Esophagus squamous epithelium (tissue), 4 donors: Measurements from ENCODE around the gene TSHR.

Experiments
- CTCF ChIP-seq, 6 experiments: fragments of 450-650 bp in 4 of 6; fragments of 200-600 bp in 2 of 6; sonication (generic) in 2 of 6; IDR thresholded peaks; one replicate each; pipeline ENCODE4 v1.5.1; 2016 to 2019; ENCODE audit warnings: antibody characterized with exemption in 6 of 6, mild to moderate bottlenecking in 4 of 6, moderate library complexity in 4 of 6
- POLR2A ChIP-seq, 4 donors: fragments of 450-650 bp; IDR thresholded peaks; one replicate each; pipeline ENCODE4 v1.6.1; 2017; ENCODE audit warnings: antibody characterized with exemption in 4 of 4, mild to moderate bottlenecking in 4 of 4, moderate library complexity in 3 of 4

DNA sequence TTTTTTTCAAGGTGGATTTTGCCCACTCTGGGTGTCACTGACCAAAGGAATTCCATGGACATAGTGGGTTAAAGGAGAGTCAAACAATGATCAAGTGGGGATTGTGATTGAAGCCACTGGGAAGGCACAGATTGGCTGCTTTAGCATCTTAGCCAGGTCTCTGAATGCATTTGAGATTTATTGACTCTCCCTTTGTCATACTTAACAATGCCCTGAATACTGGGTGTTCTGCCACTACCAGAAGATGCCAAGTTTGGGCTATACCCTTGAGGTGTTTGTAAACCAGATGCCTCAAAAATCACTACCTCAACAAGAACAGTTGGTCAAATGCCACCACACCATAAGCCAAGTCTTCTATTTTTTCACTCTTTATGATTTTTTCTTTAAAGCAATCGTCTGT is 150.5 kb downstream of the TSHR start:
- no peak for TF ChIP-seq CTCF (IDR thresholded peaks at IDR 0.05)
- TF ChIP-seq POLR2A (IDR thresholded peaks at IDR 0.05) = no peak
